GM12864 (cell line): ENCODE measurements around the gene MAP3K5.

Source experiments
- DNase-seq: peaks from one replicate; pipeline ENCODE4 v3.0.0-alpha.2; 2011; ENCODE audit warnings: low read depth
- H3K4me3 ChIP-seq: 2 replicates; pipeline ENCODE4 v1.5.1; 2011; ENCODE audit warnings: mild to moderate bottlenecking, low read depth, low read length, control low read depth
- CTCF ChIP-seq: IDR thresholded peaks from 2 replicates; pipeline ENCODE4 v1.5.1; 2011; ENCODE audit warnings: low read depth, mild to moderate bottlenecking, moderate library complexity, low read length, control low read depth, inconsistent platforms; ENCODE audit errors: missing control alignments

MAP3K5 gene

GRCh38 chr6:136685540-136686108, 106.7 kb downstream of the MAP3K5 start:
- DNase-seq = no peak
- no peak for TF ChIP-seq CTCF
- no peak overlapping the region for H3K4me3 ChIP-seq

GRCh38 chr6:136684466-136684865, 107.8 kb downstream of the MAP3K5 start:
- H3K4me3 ChIP-seq = no peak overlapping the region
- no peak for DNase-seq

DNA sequence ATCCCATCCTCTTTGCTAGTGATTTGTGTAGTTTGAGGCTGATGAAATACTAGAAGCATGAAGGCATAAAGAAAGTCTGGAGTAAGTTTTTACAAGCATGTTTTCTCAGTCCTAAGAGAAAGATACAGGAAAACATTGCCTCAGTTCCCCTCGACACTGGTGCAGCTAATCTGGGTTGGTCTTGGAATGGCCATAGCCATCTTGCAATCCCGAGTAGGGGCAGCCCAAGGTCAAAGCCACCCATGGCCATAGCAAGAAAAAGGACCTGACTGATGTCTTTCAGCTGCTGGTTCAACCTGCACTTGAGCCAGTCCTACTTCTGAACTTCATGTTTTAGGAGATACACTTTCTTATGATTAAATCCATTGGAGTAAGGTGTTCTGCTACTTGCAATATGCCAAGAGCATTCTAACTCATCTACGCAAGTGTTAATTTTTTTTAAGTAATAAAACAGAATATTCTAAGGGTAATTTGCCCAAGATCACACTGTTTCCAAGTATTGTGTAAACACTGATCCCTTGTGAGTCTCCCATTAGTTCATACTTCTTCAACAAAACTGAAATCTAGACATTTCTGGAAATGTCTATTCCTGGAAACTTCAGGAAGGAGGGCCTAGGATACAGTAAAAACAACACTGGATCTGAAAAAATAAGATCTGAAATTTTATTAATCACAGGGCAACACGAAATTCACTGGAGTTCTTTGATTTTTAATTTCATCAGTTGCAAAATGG, 108.9 kb downstream of the MAP3K5 start:
- no peak overlapping the region for H3K4me3 ChIP-seq
- no peak for TF ChIP-seq CTCF
- no peak for DNase-seq

More at GRCh38 chr6:136684466-136684865, 107.8 kb downstream of the MAP3K5 start:
- no peak for TF ChIP-seq CTCF

DNA sequence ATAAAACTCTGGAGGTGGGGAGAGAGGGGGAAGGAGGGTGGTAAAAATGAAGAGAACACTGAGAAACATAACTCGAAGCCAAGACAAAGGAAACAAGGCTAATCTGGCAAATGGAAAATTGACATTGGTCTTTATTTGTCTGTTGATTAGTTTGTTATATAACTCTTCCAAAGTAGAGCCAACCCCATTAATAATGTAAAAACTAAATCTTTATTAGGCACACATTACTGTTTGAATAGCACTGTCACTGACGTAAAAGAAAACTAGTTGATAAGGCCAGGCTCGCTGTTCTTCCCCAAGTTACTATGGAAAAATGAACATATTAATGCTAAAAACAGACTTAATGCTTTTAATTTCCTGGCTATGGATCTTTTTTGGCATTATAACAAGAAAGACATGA, 110.0 kb downstream of the MAP3K5 start:
- TF ChIP-seq CTCF = no peak
- no peak for DNase-seq
- no peak overlapping the region for H3K4me3 ChIP-seq

DNA sequence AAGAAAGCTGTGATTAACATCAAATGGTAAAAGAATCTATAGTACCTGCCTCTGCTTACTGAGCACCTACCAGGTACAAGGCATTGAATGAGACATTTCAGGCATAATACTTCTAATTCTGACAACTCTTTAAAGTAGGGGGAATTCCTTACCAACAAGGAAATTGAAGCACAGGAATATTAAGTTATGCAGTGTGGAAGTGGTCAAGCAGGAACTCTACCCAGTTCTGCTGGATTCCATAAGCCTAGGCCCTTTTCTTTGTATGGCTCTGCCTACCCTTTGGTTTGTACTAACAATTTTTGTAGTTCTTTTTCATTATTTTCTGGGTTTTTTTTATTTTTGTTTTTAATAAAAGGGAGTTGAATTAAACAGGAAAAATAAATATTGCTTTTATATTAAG, 114.5 kb downstream of the MAP3K5 start:
- TF ChIP-seq CTCF = no peak
- DNase-seq = no peak
- H3K4me3 ChIP-seq = no peak overlapping the region

GRCh38 chr6:136677344-136677743, 114.9 kb downstream of the MAP3K5 start:
- no peak for TF ChIP-seq CTCF
- DNase-seq = no peak
- no peak overlapping the region for H3K4me3 ChIP-seq

- TF ChIP-seq CTCF = no peak
- no peak for DNase-seq
- no peak overlapping the region for H3K4me3 ChIP-seq
Observed at GRCh38 chr6:136676075-136676474, 116.2 kb downstream of the MAP3K5 start.
